NCI-H524 (cell line): ENCODE measurements around the gene FBXO3.

ENCODE experiments used
- DNase-seq, 2 experiments: peaks; one replicate each; lab custom pipeline; 2025; lab: John Stamatoyannopoulos, UW

The FBXO3 gene

GRCh38 chr11:33772870-33773269 lies 1.4 kb downstream of the FBXO3 start:
- no peak for DNase-seq

- no peak for DNase-seq
These were observed 2.0 kb downstream of the FBXO3 start for GRCh38 chr11:33772300-33772699.

- DNase-seq, result no peak
These were observed 4.1 kb downstream of the FBXO3 start for GRCh38 chr11:33770236-33770635.

- DNase-seq, result no peak
These were observed 4.8 kb downstream of the FBXO3 start for GRCh38 chr11:33769542-33769941.

GRCh38 chr11:33767624-33768023 lies 6.7 kb downstream of the FBXO3 start:
- no peak for DNase-seq

GRCh38 chr11:33766085-33766484 lies 8.2 kb downstream of the FBXO3 start:
- no peak for DNase-seq

GRCh38 chr11:33761471-33761870 lies 12.8 kb downstream of the FBXO3 start:
- no peak for DNase-seq

DNA sequence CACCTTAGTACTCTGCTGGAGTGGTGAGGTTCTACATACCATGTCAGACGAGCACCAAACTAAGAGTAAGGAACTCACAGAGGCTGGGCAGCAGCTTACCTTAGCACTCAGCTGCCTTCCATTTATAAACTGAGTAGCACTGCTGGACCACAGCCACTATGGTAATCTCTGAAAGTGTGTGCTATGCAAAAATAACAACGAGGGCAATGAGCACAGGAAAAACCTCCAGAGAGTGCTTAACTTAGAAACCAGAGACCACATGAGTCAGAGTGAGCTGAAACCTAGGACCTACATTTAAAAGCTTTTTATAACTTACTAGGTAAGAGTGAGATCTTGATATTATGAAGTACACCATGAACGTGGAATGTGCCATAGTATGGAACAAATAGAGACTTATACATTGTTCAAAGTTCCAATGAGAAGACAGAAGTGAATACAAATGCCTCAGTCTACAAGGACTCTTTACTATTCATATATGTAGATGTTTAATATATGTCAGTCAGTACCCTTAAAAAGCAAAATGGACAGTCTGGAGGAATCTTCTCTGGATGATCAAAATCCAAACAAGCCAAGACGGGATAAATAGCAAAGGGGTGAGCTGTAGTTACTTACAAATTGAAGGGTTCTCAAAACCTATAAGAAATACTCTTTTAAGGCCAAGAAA lies 20.9 kb downstream of the FBXO3 start:
- no peak for DNase-seq

DNA sequence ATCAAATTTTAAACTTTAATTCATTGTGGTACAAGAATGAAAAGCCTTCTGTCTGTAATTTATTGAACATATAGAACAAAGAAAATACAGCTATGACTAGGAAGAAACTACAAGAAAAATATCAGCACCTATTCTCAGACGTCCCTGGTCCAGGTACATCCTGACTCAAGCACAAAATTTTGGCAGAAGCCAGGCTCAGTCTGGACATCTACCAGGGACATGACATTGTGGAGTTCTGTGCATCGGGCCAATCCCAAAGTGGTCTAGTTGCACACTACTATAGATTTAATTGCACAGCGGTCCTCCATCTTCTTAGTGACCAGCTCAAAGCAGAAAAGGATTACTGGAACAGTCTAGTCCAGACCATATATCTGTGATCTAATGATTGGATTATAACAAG lies 22.4 kb downstream of the FBXO3 start:
- DNase-seq, result no peak

GRCh38 chr11:33747979-33748378 lies 26.3 kb downstream of the FBXO3 start:
- DNase-seq, result no peak

- DNase-seq, result no peak
These were observed 31.0 kb downstream of the FBXO3 start for GRCh38 chr11:33743291-33743690.

- peak in 1 of 2 experiments; percentile 20 for DNase-seq
These were observed 32.0 kb downstream of the FBXO3 start for GRCh38 chr11:33742249-33742851.

DNA sequence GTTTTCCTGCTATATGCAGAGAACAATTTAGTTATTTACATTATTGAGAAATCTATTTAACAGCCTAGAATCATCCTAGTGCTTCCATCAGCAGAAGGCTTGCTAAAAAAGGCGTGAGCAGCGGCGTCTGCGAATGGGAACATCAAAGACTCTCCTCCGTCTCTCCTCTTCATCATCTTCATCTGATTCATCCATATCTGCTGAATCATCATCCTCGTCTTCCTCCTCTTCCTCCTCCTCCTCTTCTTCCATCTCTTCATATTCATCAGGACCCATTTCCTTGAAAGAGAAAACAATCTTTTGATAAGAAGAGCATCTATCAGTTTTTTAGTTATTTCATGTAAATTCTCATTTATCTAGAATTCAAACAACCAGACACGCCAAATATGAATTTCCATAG lies 32.5 kb downstream of the FBXO3 start:
- no peak for DNase-seq

GRCh38 chr11:33737362-33737821 lies 36.9 kb downstream of the FBXO3 start:
- no peak for DNase-seq

- peak; percentile 58 to 71 for DNase-seq
These were observed 38.0 kb downstream of the FBXO3 start, which contains the start of gene CD59 for GRCh38 chr11:33736148-33736812. CD59 (minus strand) TSS chr11:33736423; CDS start chr11:33722445, 13,978 bp downstream.

DNA sequence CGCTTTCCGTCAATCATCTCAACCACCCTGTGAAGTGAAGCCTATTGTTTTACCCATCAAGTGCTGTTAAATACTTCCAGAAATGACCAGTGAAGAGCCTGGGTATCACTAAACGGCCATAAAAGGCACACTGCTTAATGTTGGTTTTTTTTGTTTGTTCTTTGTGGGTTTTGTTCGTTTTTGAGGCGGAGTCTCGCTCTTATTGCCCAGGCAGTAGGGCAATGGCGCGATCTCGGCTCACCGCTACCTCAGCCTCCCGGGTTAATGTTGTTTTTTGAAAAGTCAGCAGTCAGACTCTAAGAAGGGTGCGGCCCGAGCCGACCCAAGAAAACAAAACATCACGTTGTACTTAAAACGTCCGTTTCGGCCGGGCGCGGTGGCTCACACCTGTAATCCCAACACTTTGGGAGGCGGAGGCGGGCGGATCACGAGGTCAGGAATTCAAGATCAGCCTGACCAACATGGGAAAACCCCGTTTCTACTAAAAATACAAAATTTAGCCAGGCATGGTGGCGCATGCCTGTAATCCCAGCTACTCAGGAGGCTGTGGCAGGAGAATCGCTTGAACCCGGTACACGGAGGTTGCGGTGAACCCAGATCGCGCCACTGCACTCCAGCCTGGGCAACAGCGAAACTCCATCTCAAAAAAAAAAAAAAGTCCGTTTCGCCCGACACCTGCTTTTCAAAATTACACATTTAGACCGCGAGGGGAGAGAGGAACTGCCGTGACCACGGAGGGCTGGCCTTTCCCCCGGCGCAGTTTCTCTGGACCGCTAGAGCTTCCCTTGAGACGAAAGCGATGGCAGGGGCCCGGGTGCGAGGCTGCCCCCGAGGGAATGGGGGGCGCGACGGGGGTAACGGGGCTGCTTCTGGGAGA lies 38.8 kb downstream of the FBXO3 start:
- peak in 1 of 2 experiments; percentile 45 for DNase-seq

DNA sequence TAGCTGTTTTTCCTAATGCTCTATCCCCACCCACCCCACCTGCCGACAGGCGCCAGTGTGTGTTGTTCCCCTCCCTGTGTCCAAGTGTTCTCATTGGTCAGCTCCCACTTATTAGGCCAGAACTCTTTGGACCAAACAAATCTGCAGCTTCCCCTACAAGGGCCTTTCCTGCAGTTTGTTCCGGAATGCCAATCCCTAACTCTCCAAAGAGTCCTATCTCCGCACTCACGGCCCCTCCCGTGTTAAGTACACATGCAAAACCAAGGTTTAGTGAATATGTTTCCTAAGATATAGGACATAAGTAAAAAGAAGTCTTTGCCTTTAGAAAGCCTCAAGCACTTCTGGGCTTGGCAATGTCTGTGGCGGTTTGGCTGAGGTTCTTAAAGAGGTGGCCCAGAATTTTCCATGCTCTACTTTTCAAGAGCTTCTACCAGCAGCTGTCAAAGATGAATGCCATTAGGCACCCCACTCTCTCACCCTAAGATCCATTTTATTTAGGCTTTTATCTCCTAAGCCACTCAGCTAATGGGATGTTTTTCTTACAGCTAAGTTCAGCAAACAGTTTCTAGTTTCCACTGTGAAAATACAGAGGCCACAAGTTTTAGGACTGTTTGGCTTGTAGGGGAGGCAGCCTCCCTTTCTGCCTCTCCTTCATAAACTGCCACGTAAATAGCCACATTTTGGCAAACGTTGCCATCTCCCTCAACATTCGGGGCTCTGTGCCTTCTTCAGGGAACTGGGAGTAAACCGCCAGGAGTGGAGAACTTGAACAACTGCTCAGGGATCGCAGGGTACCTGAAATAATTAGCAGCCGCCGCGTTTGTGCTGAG lies 39.7 kb downstream of the FBXO3 start:
- DNase-seq, result no peak

GRCh38 chr11:33733980-33734379 lies 40.3 kb downstream of the FBXO3 start:
- no peak for DNase-seq

GRCh38 chr11:33731723-33732531 lies 42.4 kb downstream of the FBXO3 start:
- no peak for DNase-seq

DNA sequence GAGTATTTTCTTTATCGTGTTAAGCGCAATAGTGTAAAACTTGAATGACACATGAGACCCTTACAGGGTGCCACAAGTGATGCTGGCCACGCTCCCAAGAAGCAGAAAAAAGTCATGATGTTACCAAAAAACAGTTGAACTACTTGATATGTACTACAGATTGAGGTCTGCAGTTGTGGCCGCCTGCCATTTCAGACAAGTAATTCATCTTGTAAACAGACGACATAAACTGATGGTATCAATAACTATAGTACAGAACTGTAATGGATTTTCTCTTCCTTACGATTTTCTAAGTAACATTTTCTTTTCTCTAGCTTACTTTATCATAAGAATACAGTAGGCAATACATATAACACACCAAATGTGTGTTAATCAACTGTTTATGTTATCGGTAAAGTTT lies 43.6 kb downstream of the FBXO3 start:
- no peak for DNase-seq
